ENCODE results near the gene ZNF804A.

Gene ZNF804A

DNA sequence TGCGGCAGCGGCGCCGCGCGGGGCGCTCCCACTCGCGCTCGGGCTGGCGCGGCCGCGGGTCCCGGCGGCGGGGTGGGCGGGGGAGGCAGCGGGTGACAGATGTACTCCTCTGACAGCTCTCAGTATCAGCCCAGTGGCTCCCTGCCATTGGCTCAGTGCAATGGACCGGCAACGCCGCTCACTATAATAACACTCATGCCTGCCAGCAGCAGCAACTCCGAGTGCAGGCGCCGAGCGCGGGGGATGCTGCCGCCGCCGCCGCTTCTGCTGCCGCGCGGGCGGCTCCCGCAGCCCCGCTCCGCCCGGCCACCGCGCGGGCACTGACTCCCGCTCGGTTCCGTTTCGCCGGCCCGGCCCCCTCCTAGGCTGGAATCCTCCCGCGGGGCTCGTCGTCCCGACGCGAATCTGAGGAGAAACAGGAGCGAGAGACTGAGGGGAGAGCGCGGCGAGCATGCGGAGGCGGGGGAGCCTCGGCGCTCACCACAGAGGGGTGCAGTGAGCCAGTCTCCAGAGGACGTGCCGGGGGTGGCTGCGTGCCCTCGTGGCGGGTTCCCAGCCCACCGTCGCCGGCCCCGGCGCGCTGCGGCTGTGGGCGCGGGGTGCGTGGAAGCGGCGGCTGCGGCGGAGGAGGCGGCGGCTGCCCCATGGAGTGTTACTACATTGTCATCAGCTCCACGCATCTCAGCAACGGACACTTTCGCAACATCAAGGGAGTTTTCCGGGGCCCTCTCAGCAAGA lies at the start of gene ZNF804A:
ZNF804A (plus strand) TSS at position 214 of the 738 bp plus-strand sequence; CDS start at position 645, 431 bp downstream.
- peak; percentile 69 for DNase-seq

DNA sequence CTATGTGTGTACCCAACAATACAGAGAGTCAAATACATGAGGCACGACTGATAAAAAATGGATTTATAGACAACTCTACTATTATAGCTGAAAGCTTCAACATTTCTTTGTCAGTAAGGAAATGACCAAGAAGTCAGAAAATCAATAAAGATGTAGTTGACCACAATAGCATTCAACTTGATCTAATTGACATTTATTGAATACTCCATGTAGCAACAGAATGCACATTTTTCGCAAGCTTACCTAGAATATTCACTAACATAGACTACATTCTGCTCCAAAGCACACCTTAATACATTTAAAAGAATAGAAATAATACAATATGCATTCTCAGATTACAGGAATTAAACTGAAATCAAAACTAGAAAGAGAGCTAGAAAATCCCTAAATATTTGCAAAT lies 49.2 kb upstream of the ZNF804A start:
- no peak for DNase-seq

DNA sequence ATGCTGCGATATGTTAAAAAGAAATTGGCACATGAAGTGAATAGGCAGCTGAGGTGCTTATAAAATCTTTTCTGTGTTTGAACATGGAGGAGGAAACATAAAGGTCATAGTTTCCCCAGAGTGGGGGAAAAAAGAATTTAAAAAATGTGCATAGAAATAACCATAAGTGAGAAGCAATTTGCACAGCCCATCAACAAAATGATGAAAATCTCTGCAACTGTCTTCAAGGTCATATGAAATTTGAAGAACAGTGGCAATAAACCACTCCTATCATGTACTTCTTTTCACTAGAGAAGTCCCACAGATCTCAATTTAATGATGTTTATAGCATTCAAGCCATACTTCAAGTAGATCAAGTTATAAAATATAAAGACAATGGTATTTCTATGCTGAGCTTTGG lies 46.7 kb upstream of the ZNF804A start:
- DNase-seq = no peak

DNA sequence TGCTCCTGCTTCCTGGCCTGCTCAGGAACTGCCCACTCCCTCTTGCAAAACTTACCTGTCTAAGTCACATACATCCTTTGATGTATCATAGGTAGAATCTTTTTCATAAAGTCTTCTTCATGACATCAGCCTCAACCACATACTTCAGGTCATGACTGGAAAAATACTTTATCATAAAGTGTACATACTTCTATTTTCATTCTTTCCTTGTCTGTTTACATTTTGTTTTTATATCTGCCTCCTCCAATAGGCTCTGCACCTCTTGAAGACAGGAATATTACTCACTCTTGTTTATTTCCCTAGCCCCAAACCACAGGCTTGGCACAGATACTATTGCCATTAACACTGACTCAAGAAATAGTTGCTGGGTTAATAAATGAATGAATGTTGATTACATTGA lies 43.6 kb upstream of the ZNF804A start:
- DNase-seq = no peak

DNA sequence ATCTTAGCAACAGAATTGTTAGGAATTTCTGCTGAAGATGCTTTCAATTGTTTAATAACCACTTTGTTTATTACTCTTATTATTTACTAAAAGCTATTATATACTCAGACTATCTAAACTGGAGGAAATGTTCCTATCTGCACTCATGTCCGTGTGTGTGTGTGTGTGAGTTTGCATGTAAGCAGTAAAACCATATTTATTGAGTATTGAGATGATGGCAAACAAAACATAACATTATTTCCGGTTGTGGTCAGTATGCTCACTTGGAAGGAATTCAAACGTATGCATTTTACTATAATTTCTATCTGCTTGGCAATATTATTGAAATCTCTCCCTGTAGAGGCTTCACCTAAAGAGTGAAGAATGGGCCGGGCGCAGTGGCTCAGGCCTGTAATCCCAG lies 43.0 kb upstream of the ZNF804A start:
- no peak for DNase-seq

DNA sequence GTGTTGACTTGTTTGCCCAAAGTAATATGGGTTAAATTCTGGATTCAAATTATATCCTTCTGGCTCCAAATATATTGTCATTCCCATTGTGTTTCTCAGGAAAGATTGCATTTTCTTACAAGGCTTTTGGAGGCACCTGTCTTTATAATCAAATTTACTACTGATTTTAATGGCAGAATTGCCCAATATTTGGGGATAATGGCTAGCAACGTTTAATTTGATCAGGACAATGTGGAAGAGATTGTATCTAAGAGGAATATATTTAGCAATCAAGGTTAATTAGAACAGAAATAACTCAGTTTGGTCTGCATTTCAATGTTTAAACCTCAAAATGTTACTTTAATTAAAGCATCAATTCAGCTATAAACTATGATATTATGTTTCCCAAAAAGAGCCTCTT lies 41.7 kb upstream of the ZNF804A start:
- no peak for DNase-seq

DNA sequence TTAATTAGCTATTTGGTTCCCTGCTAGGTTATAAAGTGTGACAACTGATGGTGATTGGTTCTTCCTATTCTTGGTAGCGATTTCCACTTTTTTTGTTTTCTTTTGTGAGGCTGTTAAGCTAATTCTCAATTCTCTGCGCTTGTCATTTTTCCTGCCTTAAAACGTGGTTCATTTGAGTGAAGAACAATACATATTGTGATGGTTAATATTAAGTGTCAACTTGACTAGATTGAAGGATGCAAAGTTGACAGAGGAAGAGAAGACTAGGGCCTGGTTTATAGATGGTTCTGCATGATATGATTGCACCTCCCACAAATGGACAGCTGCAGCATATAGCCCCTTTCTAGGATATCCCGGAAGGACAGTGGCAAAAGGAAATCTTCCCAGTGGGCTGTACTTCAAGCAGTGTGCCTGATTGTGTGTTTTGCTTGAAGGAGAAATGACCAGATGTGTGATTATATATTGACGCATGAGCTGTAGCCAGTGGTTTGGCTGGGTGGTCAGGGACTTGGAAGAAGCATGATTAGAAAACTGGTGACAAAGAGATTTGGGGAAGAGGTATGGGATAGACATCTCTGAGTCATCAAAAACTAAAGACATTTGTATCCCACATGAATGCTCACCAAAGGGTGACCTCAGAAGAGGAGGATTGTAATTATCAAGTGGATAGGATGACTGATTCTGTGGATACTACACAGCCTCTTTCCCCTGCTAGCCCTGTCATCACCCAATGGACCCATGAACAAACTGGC lies 39.4 kb upstream of the ZNF804A start:
- no peak for DNase-seq

DNA sequence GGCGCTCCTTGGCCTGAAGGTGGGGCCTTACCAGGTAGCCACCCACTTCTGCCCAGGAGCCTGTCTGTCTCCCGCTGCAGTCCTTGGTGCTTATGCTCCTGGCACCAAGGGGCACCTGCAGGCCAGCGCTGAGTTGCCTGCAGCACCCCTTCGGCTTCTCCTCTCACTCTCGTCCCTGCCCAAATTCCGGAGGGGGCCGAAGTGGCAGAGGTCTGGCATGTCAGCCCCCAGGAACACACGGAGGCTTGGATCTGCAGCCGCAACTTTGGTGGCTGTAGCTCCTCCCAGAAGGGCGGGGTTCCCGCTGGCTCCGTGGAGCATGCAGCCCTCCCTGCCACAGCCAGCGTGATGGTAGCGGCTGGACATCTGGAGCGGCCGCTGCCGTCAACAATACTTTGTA lies 37.7 kb upstream of the ZNF804A start:
- DNase-seq = no peak

DNA sequence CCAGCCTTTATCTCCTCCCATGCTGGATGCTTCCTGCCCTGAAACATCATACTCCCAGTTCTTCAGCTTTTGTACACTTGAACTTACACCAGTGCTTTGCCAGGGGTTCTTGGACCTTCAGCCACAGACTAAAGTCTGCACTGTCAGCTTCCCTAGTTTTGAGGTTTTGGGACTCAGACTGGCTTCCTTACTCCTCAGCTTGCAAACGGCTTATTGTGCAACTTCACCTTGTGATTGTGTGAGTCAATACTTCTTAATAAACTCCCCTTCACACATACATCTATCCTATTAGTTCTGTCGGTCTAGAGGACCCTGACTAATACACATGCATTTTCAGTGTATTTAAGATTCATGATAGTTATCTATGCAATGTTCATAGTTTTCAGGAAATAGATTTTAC lies 35.8 kb upstream of the ZNF804A start:
- peak; percentile 7 for DNase-seq

DNA sequence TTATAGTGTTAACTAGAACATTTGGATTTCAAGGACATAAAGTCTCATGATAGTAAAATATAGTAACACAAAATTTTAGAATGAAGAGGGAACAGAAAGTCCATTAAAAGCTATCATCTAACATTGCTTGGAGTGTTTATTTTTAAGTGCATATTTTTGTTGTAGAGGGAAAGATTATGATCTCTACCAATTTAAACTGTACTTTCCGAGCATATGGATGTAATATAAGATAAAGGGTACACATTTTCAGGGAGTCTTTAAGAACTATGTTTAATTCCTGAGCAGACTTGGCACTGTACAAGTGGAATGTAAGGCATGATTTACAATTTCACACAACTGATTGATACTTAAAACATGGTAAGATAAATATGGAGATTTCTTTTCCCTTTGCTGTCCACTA lies 34.2 kb upstream of the ZNF804A start:
- DNase-seq = no peak

DNA sequence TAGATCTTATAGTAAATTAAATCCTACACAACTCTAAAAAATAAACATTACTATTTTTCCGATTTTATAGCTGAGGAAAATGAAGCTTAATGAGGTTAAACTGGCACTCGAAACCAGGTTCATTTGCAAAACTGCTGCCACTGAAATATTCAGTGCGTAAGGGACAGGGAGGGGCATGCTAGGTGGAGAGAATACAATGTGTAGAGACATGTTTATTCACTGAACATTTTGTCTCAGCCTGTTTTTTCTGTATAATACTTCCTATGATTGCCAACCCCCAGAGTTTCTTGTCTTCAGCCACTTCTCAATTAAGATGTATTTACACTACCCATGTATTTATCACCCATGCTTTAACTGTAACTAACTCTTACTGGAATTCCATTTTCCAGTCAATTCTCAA lies 31.6 kb upstream of the ZNF804A start:
- DNase-seq = no peak

DNA sequence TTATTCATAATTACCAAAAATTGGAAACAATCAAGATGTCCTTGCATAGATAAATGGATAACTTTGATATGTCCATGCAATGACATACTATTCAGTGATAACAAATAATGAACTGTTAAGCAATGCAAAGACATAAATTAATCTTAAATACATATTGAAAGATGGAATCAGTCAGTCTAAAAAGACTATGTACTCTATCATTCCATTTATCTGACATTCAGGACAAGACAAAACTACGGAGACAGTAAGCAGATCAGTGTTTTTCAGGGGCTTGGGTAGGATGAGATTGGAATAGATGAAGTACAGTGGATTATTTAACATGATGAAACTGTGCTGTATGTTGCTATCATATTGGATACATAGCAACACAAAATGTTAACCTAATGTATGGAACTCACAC lies 21.3 kb upstream of the ZNF804A start:
- DNase-seq = no peak

DNA sequence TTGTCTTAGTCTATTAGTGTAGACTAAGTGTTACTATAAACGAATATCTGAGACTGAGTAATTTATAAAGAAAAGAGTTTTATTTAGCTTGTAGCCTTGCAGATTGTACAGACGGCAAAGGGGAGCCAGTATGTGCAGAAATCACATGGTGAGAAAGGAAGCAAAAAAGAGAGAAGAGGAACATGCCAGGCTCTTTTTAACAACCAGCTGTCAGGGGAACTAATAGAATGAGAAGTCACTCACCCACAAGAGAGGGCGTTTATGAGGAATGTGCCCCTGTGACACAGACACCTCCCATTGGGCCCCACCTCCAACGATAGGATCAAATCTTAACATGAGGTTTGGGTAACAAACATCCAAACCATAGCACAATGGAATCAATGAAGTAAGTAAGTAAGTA lies 20.6 kb upstream of the ZNF804A start:
- DNase-seq = no peak

DNA sequence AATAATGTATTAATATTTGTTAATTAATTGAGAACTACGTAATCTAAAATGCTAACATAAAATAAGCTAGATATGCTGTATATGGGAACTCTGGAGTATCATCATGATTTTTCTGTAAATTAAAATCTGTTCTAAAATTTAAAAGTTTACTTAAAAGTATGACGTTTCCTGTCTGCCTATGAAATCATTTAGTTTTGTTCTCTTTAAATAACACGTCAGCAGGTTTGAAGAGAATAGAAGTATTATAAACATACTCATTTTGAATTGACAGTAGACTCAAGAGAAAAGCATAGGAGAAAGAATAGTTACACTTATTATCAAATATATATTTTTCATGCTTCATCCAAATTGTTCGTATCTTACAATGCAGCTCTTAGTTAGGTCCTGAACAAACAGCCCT lies 19.1 kb upstream of the ZNF804A start:
- DNase-seq = no peak

DNA sequence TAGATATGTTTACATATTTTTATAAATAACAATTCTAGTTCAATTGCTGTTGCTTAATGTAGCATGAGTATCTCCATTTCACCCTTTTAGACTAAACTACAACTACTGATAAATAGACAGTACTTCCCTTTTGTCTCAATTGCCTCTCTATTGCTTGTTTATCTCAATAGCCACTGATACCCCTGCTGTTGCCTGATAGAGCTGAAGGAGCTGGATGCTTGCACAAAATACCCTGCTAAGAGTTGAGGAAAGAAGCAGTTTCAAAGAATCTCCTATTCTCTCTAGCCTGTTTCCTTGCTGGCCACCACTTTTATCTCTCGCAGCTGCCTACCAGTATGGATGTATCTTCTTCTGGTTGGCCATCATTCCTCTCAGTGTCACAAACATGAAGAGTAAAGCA lies 16.9 kb upstream of the ZNF804A start:
- no peak for DNase-seq

DNA sequence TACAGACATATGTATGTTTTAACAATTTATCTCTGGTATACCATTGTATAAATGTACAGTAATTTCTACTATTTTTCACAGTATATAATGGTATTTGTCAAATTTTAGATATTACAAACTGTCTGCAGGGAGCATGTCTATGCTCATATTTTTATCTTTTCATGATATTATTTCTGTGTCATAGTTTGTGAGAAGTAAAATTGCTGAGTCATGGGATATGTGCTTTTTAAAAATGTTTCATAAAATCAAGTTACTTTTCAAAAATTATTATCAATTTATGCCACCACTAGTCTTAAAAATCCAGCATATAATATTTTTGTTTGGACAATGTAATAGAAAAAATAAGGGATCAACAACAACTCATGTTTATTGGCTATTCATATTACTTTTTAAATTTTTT lies 9.1 kb upstream of the ZNF804A start:
- DNase-seq = no peak

DNA sequence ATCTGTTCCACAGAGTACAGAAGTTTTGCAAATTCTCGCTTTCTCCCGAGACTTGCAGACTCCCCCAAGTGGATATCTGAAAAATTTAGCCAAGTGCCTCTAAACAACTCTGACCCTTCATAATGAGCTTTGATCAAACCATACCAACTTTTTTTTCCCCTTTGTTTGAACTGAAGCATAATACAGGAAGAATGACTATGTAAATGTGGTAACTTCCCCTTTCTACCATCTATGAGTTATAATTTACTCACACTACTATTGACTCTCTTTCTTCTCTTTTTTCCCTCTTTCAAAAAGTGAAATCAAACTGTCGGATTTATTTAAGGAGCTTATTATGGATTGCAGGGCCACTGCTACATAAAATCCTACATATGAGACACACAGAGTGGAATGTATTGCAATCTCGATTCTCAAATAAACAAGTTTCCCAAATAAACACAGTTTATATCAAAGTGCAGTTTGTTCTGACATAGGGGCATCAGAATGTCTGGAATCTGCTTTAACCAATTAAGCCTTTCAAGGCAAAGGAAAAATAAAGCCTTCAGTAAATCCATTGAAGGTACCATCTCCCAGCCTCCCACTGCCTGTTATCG lies 1.4 kb upstream of the ZNF804A start:
- DNase-seq = peak; percentile 93

DNA sequence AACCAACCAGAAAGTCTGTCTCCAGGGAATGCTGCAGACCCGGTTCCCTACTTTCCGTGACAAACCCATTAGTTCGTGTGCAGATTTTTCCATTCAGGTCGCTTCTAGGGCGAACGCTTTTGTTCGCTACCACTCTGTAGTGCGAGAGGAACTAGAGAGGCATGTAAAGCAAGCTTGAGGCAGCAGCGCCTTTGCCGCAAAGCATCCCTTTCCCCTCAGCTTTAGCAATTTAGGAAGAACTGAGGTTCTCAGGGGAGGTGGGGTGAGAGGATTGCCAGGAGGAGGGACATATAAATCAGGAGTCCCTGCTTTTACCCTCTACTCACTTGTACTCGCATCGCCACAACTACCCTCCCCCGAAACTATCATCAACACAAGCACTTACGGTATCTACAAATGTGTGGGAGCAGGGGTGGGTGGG lies 748 bp upstream of the ZNF804A start:
- DNase-seq = peak; percentile 78

DNA sequence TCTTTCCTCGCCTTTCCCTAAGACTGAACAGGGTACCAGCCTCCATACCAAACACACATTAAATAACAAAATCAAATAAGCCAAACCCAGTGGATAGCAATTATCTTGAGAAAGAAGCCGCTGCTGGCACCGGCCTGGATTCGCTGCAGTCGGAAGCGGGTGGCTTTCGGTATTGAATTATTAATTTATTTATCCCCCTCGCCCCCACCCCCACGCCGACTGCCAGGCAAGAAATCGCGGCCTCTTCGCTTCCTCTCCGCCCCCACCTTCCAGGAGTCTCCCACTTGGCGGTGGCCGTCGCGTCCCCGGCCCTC lies 370 bp upstream of the ZNF804A start:
- DNase-seq = no peak

DNA sequence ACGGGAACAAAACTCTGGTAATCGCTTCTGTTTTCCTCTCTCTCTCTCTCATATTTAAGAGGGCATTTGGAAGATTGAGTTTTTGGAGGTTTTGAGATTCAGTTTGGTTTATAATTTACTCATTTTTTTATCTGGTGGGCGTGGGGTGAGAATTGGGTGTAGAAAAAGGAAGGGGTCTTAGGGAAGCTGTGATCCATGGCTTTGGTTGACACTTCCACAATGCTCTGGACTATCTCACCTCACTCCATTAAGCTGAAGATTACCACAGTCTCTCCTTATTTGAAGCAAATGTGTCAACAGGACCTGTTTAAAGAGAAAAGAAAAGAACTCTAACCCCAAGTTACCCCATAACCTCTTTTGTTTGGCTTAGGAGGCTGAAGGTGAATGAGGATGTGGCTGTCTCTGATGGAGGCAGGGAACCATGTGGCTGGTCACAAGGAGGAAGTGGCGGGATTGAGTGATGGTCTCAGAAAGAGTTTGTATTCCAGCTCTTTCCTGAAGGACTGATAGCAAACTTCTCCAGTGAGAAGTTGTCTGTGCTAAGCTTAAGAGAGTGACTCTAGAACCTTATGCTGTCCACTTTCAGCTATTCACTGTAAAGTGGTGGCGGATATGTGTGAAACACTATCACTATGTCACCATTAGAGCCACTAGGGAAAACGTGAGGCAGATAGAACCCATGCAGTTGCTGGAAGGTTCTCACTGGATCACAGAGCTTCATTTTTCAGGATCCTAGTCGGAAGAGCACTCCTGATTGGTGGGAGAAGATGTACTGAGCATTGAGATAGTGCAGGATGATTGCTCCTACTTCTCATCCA lies 934 bp downstream of the ZNF804A start:
- DNase-seq = peak; percentile 68

DNA sequence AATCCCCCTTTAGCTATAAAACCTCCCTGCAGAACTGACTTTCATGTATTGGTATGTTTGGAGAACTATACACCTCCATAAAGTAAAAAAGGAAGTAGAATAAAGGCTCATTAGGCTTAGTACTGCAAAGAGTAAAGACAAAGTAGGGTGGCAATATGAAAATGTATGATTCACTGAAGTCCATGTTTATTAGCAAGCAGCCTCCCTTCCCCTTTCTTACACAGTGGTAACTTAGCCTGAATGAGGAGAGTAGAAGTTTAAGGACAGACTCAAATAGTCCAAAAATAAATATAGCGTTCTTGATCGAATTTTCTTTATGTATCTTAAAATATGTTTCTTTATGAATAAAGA lies 1.5 kb downstream of the ZNF804A start:
- peak; percentile 64 for DNase-seq

DNA sequence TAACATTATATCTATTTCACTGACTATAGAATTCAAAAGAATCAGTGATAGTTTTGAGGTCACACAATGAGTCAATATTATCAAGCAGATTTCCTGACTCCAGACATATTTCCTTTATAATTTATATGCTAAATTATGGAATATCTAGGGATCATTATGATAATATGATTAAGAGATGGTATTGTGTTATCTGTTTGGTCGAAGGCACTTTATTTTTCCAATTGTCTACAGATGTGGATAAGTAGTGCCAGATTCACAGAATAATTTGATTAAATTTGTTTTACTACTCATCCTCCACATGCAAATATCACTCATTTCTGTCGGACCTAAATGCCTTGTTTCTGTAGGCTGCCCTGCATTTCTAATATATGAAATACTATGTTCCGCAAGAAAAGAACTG lies 4.4 kb downstream of the ZNF804A start:
- no peak for DNase-seq

DNA sequence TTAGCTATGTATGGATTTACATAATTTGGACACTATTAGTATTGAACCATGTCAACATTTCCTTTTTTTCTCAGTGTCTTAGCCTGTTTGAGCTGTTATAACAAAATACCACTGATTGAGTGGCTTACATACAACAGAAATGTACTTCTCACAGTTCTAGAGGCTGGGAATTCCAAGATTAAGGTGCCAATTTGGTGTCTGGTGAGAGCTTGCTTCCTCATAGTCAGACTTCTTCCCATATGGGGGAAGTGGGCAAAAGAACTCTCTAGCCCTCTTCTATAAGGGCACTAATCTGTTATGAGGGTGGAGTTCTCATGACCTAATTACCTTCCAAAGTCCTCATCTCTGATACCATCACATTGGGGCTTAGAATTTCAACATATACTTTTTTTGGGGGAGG lies 12.6 kb downstream of the ZNF804A start:
- DNase-seq = no peak

Data from GF-D8 (cell line).